Adipose tissue (tissue), 3 donors: ENCODE results near the gene HABP4. TPM values are rescaled to one million over a fixed set of nuclear protein-coding genes. Genes with fewer than 3 reads are reported as not detected.

ENCODE experiments used
- H3K27ac ChIP-seq: one replicate; pipeline ENCODE4 v1.5.1; 2013; ENCODE audit warnings: low read depth, low read length
- WGBS, 3 donors: extraction: QIAGEN DNeasy Blood & Tissue Kit; methylation state at CpG; one replicate each; pipeline ENCODE4 v1.1.7; 2013; 5-methylcytosine and 5-hydroxymethylcytosine counted together
- polyA plus RNA-seq, 3 donors: library from polyadenylated mRNA; stranded (reverse); fragments of 200-250 nt; gene quantifications; one replicate each; pipeline ENCODE4 v1.2.3, GENCODE V29; 2013
- donor health status: healthy with polysubstance abuse.
- donor health status: Bipolar disorder and iron deficiency.
- donor health status: healthy.

HABP4 gene
- polyA plus RNA-seq, 3 donors: 3.1 to 17.9 (median 10.9) TPM

GRCh38 chr9:96460882-96461281, 10.9 kb downstream of the HABP4 start:
- H3K27ac ChIP-seq: no peak overlapping the region

GRCh38 chr9:96461336-96461735, 11.4 kb downstream of the HABP4 start:
- 87 to 92% (median 89%) methylated on average over 8 of the region's 8 CpGs for WGBS, 3 donors
- no peak overlapping the region for H3K27ac ChIP-seq

GRCh38 chr9:96462541-96462940, 12.6 kb downstream of the HABP4 start:
- H3K27ac ChIP-seq: no peak overlapping the region
- 91 to 98% (median 96%) methylated on average over 6 of the region's 6 CpGs for WGBS, 3 donors

- 80 to 88% (median 86%) methylated on average over 6 of the region's 6 CpGs for WGBS, 3 donors
- no peak overlapping the region for H3K27ac ChIP-seq
Measured at GRCh38 chr9:96464426-96464825, 14.5 kb downstream of the HABP4 start.

GRCh38 chr9:96467784-96468183, 17.8 kb downstream of the HABP4 start:
- no peak overlapping the region for H3K27ac ChIP-seq
- WGBS, 3 donors: 93 to 98% (median 94%) methylated on average over 5 of the region's 5 CpGs

- 75 to 94% (median 90%) methylated on average over 4 of the region's 4 CpGs for WGBS, 3 donors
- no peak overlapping the region for H3K27ac ChIP-seq
Measured at GRCh38 chr9:96476013-96476412, 26.0 kb downstream of the HABP4 start.

GRCh38 chr9:96476591-96476990, 26.6 kb downstream of the HABP4 start:
- H3K27ac ChIP-seq: no peak overlapping the region
- 65 to 80% (median 78%) methylated on average over 5 of the region's 5 CpGs for WGBS, 3 donors

- WGBS, 3 donors: 64 to 81% (median 68%) methylated on average over 4 of the region's 4 CpGs
- no peak overlapping the region for H3K27ac ChIP-seq
Measured at GRCh38 chr9:96478829-96479371, 28.9 kb downstream of the HABP4 start.

- no peak overlapping the region for H3K27ac ChIP-seq
- WGBS, 3 donors: 96 to 98% (median 98%) methylated on average over 3 of the region's 3 CpGs
Measured at GRCh38 chr9:96480736-96481135, 30.8 kb downstream of the HABP4 start.

GRCh38 chr9:96482476-96482875, 32.5 kb downstream of the HABP4 start:
- 81 to 91% (median 84%) methylated on average over 2 of the region's 2 CpGs for WGBS, 3 donors
- no peak overlapping the region for H3K27ac ChIP-seq

- H3K27ac ChIP-seq: no peak overlapping the region
- 90 to 99% (median 96%) methylated on average over 4 of the region's 4 CpGs for WGBS, 3 donors
Measured at GRCh38 chr9:96483197-96483596, 33.2 kb downstream of the HABP4 start.

GRCh38 chr9:96483733-96484390, 33.9 kb downstream of the HABP4 start:
- 54 to 56% (median 56%) methylated on average over 3 of the region's 3 CpGs for WGBS, 3 donors

GRCh38 chr9:96484521-96484931, 34.6 kb downstream of the HABP4 start:
- 89% methylated on average over 4 of the region's 4 CpGs for WGBS, 3 donors
- no peak overlapping the region for H3K27ac ChIP-seq

More at GRCh38 chr9:96483733-96484390, 33.9 kb downstream of the HABP4 start:
- H3K27ac ChIP-seq: no peak overlapping the region

GRCh38 chr9:96485280-96485679, 35.3 kb downstream of the HABP4 start:
- no peak overlapping the region for H3K27ac ChIP-seq
- WGBS, 3 donors: 96 to 97% (median 97%) methylated on average over 16 of the region's 16 CpGs

GRCh38 chr9:96486386-96487028, 36.5 kb downstream of the HABP4 start:
- H3K27ac ChIP-seq: no peak overlapping the region
- WGBS, 3 donors: 28 to 40% (median 37%) methylated on average over 7 of the region's 7 CpGs

GRCh38 chr9:96487029-96487396, 37.0 kb downstream of the HABP4 start:
- WGBS, 3 donors: 27 to 60% (median 46%) methylated on average over 1 of the region's 1 CpG
- H3K27ac ChIP-seq: no peak overlapping the region

- no peak overlapping the region for H3K27ac ChIP-seq
- 52 to 80% (median 65%) methylated on average over 10 of the region's 10 CpGs for WGBS, 3 donors
Measured at GRCh38 chr9:96487949-96488348, 38.0 kb downstream of the HABP4 start.

GRCh38 chr9:96489482-96489979, 39.6 kb downstream of the HABP4 start:
- 92 to 94% (median 93%) methylated on average over 12 of the region's 12 CpGs for WGBS, 3 donors
- no peak overlapping the region for H3K27ac ChIP-seq

- no peak overlapping the region for H3K27ac ChIP-seq
Measured at GRCh38 chr9:96490534-96491078, 40.6 kb downstream of the HABP4 start.

More at GRCh38 chr9:96490534-96491078, 40.6 kb downstream of the HABP4 start:
- 92 to 95% (median 93%) methylated on average over 10 of the region's 10 CpGs for WGBS, 3 donors
